Stimulated activated CD4-positive, alpha-beta T cell treated with anti-CD3 and anti-CD28 coated beads, TNF-alpha, amount 100 ng/mL, for 1 hour (primary cell): Measurements from ENCODE around the gene TAS2R39.
"Not testable (repeated sequence)": the region's sequence is repeated elsewhere in the genome, so short reads cannot be mapped to it uniquely, and the experiment has no call there.

ENCODE experiments used
- DNase-seq, 3 donors: peaks; one replicate each; pipeline ENCODE4 v3.0.0-alpha.2; 2020; ENCODE audit warnings: low read depth in 3 of 3, low spot score in 1 of 3

The TAS2R39 gene

DNA sequence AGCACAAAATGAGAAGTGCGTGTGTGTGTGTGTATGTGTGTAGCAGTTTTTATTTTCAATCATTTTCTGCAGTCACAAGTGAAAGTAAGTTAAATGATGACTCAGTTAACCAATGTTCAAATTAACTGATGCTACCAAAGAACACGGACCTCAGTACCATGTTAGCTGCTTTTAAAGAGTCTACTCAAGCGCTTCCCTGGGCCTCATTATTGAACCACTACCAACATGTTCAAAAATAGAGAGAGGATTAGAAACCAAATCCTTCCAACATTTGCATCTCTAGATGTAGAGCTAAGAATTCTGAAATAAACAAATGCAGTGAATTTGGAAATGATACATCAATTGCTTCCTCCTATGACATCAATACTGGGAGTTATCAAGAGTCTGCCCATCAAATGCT is at the start of gene TAS2R39:
Gene TAS2R39, plus strand, starts transcription at position 396 of the 400 bp plus-strand sequence. Its CDS starts 0 bp downstream, at position 396.
- DNase-seq: no peak

DNA sequence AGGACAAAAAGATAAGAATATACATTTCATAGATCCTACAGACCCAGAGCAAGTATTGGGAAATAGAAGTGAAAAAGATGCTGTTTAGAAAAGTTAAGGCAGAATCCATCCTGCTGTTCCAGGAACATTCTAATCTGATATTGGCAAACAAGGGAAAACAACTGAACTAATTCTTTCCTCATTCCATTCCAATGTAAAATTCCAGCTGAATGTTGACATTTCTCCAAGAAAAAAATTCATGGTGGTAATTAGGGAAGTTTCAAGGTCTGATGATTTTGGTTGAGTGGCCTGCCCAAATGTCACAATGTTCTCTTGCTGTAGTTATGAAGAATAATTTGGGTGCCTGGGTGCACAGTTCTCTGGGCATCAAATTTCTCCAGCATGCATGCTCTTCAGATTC is 36.1 kb upstream of the TAS2R39 start:
- DNase-seq: no peak

DNA sequence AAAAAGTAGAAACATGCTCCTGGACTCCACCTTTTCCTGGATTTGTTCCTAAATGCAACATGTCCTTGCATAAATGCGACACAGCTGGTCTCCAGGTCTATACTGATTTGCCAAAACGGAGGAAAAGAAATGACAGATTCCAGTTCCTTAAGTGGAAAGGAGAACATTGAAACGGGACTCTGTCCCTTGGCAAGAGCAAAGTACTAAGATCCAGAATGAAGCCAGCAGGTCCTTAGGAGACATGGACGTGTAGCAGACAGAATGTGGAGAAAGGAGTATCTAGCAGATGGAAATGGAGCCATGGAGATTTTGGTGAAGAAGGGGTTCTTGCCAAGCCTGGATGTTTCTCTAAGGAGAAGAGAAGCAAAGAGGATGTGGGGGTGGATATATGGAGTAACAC is 35.2 kb upstream of the TAS2R39 start:
- no peak for DNase-seq

DNA sequence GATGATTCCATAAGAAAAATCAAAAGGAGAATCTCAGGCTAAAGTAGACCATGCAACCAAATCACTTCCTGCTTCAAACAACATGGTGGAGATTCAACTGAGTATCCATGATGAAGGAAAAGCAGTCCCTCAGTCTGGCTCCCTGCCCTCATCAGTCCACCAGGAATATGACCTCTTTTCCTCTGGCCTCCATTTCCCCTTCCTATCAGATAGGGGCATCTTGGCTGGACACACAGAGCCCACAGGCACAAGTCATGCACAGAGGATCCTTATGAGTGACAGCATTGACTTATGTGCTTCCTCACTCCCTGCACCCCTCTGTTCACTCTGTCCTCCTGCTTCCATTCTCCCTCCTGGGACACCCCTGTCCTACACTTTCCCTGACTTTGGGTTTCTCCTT is 34.6 kb upstream of the TAS2R39 start:
- DNase-seq: no peak

DNA sequence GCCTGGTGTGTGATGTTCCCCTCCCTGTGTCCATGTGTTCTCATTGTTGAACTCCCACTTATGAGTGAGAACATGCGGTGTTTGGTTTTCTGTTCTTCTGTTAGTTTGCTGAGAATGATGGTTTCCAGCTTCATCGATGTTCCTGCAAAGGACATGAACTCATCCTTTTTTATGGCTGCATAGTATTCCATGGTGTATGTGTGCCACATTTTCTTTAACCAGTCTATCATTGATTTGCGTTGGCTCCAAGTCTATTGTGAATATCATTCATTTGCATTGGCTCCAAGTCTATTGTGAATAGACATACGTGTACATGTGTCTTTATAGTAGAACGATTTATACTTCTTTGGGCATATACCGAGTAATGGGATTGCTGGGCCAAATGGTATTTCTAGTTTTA is 32.5 kb upstream of the TAS2R39 start:
- not testable (repeated sequence) for DNase-seq

DNA sequence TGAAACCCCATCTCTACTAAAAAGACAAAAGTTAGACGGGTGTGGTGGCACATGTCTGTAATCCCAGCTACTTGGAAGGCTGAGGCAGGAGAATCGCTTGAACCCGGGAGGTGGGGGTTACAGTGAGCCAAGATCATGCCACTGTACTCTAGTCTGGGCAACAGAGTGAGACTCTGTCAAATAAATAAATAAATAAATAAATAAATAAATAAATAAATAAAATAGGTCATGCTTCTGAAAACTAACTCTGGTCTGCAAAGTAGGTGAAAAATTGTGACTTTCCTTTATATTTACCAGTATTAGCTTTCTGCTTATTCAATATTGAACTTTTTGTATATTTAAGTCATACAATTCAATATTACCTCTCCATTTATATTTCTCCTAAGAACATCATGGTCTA is 24.6 kb upstream of the TAS2R39 start:
- DNase-seq: not testable (repeated sequence)

DNA sequence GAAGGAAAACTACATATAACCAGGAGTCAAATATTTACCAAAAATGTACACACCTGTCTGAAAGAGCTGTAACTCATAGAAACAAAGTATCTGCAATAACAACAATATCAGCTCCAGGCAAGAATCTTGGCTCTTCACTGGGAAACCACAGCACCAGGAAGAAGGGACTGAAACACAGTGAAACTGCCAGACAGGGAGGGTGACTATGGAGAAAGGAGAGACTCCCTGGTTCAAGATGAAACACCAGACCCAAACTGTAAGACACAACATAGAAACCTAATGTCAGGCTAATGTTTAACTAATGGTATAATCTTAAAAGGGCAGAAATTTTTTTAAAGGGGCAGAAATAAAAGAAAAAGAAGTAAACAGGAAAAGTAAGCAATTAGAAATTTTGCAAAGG is 11.5 kb upstream of the TAS2R39 start:
- DNase-seq: no peak

DNA sequence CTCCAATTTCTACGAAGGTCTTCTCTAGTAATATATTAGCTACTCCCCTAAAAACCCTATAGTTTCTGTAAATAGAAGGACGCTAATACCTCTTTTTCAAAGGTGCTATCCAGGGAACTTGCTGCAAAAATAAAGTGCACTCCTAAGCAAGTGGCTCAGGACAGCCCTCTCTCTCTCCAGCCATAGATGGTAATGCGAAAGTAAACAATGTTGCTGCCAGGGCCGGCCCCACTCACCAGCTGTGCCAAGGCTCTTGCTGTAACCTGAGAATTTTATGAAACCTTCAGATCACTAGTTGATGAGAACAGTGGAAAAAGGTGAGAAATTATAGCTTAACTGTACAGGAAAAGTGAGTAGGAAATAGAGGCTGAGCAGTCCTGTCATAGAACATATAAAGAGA is 10.9 kb upstream of the TAS2R39 start:
- no peak for DNase-seq

DNA sequence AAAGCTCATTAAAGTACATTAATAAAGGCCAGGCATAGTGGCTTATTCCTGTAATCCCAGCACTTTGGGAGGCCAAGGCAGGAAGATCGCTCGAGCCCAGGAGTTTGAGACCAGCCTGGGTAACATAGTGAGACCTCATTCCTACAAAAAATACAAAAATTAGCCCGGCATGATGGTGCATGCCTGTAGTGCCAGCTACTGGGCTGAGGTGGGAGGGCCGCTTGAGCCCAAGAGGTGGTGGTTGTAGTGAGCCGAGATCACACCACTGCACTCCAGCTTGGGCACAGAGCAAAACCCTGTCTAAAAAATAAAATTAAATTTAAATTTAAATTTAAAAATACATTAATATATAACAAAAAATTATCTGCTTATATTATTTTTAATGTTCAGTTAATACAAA is 7.1 kb upstream of the TAS2R39 start:
- DNase-seq: no peak

DNA sequence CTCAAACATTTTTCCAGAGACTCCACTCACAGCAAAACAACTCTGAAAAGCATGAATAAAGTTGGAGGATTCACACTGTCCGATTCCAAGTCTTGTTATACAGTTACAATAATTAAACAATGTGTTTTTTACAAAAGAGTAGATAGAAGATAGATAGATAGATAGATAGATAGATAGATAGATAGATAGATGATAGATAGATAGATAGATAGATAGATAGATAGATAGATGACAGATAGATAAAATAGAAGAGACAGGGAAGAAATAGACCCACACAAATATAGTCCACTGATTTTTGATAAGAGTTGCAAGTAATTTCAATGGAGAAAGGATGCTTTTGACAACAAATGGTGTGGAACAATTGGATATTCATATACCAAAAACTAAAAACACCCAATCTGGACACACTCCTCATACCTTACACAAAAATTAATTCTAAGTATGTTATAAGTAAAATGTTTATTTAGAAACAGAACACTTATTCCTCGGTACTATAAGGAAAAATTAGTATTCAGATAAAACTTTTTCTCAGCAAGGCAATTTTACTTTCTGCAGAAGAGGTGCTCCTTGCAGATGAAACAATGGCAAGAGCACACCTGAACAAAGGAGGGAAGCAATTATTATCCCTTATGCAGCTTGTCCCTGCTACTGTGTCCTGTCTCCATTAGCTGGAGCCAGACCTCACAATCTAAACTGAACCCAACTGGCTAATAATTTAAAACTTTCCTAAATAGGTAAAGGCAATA is 5.7 kb upstream of the TAS2R39 start:
- no peak for DNase-seq

DNA sequence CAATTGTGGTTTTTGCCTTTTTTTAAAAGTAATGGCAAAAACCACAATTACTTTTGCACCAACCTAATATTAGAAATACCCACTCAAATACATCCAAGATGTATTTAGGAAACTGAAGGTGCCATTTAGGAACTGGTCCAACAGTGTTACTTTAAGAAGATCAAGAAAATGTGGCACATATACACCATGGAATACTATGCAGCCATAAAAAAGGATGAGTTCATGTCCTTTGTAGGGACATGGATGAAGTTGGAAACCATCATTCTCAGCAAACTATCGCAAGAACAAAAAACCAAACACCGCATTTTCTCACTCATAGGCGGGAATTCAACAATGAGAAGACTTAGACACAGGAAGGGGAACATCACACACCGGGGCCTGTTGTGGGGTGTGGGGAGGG is 2.4 kb upstream of the TAS2R39 start:
- not testable (repeated sequence) for DNase-seq

DNA sequence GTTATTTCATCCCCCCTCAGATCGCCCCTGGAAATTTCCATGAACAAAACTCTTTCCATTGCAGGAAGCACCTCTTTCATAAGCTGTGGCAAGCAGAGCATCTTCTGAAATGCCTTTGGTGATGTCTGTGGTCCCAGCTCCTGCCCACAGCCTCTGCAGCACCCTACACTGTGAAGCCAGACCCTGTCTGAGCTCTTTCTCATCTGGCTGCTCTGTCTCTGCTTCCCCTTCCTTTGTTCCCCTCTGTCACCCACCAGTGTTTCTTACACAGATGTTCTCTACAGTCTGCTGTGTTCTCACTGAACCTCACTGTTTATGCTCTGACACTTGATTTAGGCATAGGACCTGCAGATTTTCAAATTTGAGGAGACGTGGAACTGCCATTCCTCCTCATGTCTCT is 1.9 kb upstream of the TAS2R39 start:
- no peak for DNase-seq

DNA sequence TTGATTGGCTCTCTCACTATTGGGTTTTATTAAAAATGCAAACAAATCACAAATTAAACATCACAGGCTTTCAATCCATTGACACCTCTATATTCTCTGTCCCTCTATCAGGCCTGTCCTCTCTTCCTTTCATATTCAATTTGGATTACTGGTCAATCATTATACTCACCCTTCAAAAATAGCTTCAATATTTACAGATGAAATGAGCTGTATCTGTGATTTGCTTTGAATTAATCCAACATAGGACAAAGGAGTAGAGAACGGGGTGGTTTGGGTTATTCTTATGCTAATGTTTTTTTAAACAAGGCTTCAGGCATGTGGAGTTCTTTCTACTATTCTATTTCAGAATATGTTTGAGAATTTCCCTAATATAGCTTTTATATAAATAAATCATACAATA is 2.3 kb downstream of the TAS2R39 start:
- no peak for DNase-seq

DNA sequence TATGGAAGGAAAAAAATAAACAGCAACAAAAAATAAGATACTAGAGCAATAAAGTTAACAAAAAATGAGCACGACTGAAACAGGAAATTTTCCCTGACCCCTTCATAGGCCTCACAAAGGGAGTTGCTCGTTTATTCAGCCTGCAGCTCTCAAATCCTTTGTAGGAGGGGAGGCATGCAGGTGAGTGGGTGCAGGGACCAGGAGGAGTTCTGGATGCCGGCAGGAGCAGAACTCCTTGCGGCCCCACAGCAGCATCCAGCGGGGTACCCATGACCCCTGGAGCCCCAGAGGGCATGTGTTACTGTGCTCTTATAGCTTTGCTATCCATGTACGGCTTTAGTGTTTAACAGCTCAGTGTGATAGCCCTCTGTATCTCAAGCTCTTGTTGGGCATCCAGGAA is 5.8 kb downstream of the TAS2R39 start:
- DNase-seq: no peak

DNA sequence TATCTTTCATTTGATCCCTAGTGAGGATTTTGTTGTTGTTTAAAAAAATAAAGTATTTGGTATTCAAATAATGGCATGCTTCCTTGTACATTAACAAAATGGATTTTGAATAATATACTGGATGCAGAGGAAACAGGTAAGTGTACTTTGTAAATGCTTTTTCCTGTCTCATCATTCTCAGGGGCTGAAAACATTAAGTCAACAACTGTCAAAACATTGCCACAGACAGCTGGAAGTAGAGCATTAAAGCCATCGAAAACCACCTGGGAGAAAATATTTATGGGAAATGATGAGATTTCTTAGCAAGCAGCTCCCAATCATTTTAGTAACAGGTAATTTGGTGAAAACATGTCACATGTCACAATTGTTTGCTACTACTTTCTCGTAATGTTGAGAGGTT is 10.7 kb downstream of the TAS2R39 start:
- DNase-seq: no peak

DNA sequence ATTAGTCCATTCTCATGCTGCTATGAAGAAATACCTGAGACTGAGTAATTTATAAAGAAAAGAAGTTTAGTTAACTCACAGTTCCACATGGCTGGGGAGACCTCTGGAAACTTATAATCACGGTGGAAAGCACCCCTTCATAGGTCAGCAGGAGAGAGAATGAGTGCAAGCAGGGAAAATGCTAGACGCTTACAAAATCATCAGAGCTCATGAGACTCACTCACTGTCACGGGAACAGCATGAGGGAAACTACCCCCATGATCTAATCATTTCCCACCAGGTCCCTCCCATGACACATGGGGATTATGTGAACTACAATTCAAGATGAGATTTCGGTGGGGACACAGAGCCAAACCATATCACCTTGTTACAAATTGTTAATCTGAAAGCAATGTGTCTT is 15.8 kb downstream of the TAS2R39 start:
- no peak for DNase-seq

DNA sequence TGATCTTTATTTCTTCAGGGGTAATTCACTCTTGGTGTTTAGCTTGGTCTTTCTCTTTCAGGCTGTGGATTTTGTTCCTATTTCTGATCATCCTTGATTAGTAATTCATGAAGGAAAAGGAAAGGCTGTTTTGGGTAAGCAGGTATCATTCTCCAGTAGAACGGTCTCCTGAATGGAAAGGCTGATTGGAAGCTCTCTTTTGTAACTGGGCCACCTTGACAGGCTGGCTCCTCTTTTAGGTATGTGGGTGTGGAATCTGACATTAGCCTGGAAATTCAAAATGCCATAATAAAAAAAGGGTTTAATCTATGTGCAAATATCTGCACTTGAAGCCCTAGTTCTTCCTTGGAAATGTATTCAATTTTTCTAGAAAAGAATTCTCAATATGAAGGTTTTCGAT is 18.9 kb downstream of the TAS2R39 start:
- DNase-seq: no peak

DNA sequence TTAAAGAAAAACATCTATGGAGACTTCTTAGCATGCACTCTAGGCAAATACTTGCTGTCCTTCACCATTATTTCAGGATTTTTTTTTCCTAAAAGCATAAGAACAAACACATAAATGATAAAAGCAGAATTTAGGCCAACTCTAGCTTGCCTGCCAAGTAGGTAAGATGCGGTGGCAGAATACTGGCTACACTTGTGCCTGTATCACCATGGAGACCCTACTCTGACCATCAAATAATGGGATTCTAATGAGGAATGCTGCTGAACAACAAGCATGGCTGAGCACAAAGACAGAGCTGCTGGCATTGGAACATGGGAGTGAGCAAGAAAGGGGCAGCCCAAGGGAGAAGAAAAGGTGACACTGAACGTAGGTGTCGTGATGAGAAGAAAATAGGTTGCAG is 20.2 kb downstream of the TAS2R39 start:
- no peak for DNase-seq

DNA sequence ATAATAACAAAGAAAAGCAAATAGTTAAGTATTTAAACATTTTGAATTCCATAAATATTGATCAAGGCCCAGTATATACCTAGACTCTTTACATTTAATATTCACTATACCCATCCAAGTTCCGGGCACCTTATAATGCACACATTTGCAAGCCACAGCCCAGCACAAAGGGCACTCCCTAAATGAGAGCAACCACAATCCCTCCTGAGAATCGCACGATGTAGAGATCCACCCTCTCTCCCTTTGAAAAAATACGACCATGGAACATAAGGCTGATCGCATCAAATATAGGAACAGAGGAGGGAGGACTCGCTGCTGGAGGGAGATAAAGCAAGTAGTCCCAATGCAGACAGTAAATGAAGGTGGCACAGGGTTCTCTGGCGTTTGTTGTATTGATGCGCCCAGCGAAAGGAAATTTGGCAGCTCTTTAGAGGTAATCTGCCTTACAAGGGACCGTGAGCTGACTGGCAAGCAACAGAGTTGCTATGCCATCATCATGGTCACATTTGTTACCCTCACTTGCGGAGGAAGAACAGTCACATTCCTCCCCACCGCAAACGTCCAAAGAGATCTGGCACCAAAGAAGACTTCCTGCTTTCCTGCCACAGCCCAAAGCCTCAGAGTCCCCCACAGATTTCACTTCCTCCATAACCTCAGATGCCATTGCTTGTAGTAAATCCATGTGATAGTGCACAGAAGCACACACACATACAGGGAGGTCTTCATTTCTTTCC is 22.5 kb downstream of the TAS2R39 start:
- DNase-seq: no peak

DNA sequence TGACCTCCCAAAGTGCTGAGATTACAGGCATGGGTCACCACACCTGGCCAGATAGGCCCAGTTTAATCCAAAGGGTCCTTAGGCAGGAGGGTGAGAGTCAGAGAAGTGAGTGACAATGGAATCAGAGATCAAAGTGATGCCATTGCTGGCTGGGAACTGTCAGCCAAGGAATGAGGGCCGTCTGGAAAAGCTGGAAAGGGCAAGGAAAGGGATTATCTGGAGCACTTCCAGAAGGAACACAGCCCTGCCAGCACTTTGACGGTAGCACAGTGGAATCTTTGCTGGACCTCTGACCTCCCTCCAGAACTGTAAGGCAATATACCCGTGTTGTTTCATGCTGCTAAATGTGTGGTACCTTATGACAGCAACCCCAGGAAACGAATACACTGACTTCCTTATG is 27.3 kb downstream of the TAS2R39 start:
- DNase-seq: no peak

DNA sequence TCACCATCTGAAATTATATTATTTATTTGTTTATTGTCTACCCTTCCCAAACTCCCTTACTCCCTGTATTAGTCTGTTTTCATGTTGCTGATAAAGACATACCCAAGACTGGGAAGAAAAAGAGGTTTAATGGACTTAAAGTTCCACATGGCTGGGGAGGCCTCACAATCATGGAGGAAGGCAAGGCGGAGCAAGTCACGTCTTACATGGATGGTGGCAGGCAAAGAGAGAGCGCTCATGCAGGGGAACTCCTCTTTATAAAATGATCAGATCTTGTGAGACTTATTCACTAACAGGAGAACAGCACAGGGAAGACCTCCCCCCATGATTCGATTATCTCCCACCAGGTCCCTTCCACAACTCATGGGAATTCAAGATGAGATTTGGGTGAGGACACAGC is 30.3 kb downstream of the TAS2R39 start:
- DNase-seq: not testable (repeated sequence)

DNA sequence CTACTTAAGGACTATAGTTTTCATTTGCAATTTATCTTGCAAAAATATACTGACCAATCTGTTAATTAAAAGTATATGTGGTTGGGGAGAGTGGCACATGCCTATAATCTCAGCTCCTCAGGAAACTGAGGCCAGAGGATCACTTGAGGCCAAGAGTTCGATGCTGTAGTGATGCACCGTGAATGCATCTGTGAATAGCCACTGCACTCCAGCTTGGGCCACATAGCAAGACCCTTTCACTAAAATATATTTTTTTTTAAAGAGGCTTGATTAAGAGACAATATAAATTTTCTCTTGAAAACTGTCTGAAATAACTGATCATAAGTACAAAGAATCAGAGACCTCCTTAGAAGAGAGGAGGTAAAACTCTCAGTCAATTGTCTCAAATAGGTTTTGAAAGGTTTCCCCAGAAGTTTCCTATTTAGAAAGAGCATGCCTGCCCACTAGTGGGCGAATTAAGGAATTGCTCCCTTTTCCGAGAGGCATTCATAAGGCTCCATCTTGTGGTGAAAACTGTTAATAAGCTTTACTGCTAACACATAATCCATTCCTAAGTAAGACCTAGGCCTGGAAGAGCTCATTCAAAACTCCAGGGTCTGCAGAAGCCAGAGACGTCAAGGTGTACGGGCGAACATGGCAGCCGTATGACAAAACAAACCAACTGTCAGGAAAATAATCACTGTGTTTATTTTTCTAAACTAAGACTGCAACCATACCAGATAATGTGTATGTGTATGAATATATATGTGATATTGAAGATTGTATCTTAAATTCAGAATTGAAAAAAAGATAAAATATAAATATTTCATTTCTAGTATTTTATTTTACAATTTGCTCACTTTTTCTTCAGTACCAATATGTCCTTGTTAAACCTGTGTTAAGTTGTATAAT is 31.8 kb downstream of the TAS2R39 start:
- DNase-seq: peak; percentile 12 to 43 (median 42)
